Measurements from ENCODE around the gene POLK. TPM values are rescaled to one million over a fixed set of nuclear protein-coding genes. Genes with fewer than 3 reads are reported as not detected.

POLK gene
- 24.4 and 34.2 TPM in 2 replicates for total RNA-seq (2012; rRNA removed)
- polyA plus RNA-seq (2012; rRNA removed), result 9.6 and 10.4 TPM in 2 replicates
- 0.56 and 1.00 TPM in 2 replicates for polyA plus RNA-seq (2012; cell fraction: cytosol; rRNA removed)
- 2.3 and 23.9 TPM in 2 replicates for polyA plus RNA-seq (2012; cell fraction: nucleus; rRNA removed; ENCODE audit: low replicate concordance)
- Bru-seq, nascent RNA, result percentile 82 among the genes with signal in this experiment
- percentile 79 among the genes with signal in this experiment for BruChase-seq, experiment 1, labeled RNA remaining after a 6-hour chase
- BruChase-seq, experiment 2, labeled RNA remaining after a 2-hour chase, result percentile 83 among the genes with signal in this experiment
- long read RNA-seq, full-length matches to known transcripts, result 9 of 26 reads
- long read RNA-seq, partial matches to known transcripts, result 8 of 26 reads
- long read RNA-seq, other reads (novel, unspliced or antisense), result 9 of 26 reads

DNA sequence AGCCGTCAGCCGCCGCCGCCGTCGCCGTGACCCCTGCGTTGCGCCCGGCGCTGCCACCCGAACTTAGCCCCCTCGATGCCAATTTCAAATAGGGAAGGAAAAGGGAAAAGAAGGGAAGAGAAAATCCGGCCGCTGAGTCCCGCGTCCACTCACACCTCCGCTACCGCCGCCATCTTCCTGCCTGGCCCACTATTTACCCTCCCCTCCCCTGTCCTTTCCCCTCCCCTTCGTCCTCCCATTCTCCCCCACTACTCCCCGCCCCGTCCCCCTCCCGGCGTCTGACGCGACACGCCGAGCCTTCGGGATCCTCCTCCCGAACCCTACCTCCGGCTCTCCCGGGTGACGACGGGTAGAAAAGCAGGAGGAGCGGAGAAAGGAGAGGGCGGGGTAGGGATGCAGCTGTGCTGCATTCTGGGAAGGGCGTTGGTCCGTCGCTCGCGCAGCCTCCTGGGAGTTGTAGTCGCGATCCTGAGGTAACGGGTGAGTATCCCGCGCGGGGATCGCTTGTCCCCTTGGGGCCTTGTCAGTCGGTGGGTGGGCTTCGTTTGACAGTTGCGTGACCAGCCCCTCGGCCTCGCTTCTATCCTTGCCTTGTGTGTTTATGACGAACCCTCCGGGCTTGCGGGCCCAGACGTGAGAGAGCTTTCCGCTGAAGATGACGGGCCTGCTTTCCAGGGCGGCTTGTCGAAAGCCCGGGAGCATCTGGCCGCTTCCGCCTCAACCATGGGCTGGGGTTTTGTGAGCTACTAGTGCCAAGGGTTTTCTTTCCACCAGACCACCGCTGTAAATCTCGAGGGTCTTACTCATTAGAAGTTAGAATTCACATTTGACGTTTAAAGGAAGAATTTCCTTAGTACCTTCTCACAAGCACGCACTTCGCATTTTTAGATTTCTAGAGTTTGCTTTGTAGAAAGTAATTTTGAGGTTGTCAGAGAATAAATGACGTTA, at the start of gene POLK, which contains the start of gene CERT1:
POLK (plus strand) TSS at position 457 of the 948 bp plus-strand sequence.
CERT1 (minus strand) TSS at position 195 of the 948 bp plus-strand sequence. CDS start 422 bp downstream, outside the sequence.
- ATAC-seq (ENCODE audit: low read depth) (peak; percentile 97), DNase-seq (peak; percentile 98)
- Histone ChIP-seq H3K56ac (ENCODE audit: extremely low read depth, insufficient read depth, low read length) (peak within 1 kb of the TSS; percentile 87), H3K4ac (ENCODE audit: low read depth, low read length) (peak within 1 kb of the TSS; percentile 93), H4K5ac (ENCODE audit: low read depth, low read length) (peak within 1 kb of the TSS; percentile 89), H3K4me3 (ENCODE audit: insufficient read depth, low read depth, low read length) (peak within 1 kb of the TSS; percentile 88), H3K79me1 (ENCODE audit: low read depth in 1 of 2, low read length in 2 of 2) (peaks cover 6 to 55% of the 10 kb centered on the region in 2 experiments), H2AK5ac (ENCODE audit: low read depth, low read length) (peak within 1 kb of the TSS; percentile 80), H2BK5ac (ENCODE audit: low read depth, low read length, poor library complexity, severe bottlenecking) (peak within 1 kb of the TSS; percentile 92), H3K23ac (ENCODE audit: low read depth, low read length) (peak within 1 kb of the TSS; percentile 93), H3K4me2 (ENCODE audit: low read depth, low read length) (peak within 1 kb of the TSS; percentile 86), H3K4me1 (ENCODE audit: control insufficient read depth, insufficient read depth, low read length) (no peaks in the 10 kb centered on the region), H3K14ac (replicated peaks; ENCODE audit: low read depth, low read length) (peak within 1 kb of the TSS; percentile 93), H3K27ac (ENCODE audit: insufficient read depth, low read length) (peak within 1 kb of the TSS; percentile 96), H3K27me3 (ENCODE audit: control insufficient read depth, insufficient read depth, low read length) (no peaks in the 10 kb centered on the region), H3K9ac (ENCODE audit: low read depth, low read length) (peak within 1 kb of the TSS; percentile 92), H3K9me1 (ENCODE audit: insufficient read depth, low read length) (no peaks in the 10 kb centered on the region), H2AFZ (replicated peaks; ENCODE audit: low read length, poor library complexity) (peak within 1 kb of the TSS; percentile 98), H3K36me3 (ENCODE audit: control insufficient read depth, insufficient read depth, low read length) (no peaks in the 10 kb centered on the region), H3K18ac (ENCODE audit: low read depth, low read length) (peak within 1 kb of the TSS; percentile 86), H4K20me1 (ENCODE audit: insufficient read depth, low read length) (peaks cover 3% of the 10 kb centered on the region; the same call in 1 of the 2 replicates), H3K9me3 (ENCODE audit: control insufficient read depth, insufficient read depth, low read length) (no peaks in the 10 kb centered on the region), H2AK9ac (replicated peaks; ENCODE audit: low read depth, low read length, poor library complexity) (peak within 1 kb of the TSS; percentile 97), H2BK120ac (ENCODE audit: low read depth, low read length) (peak within 1 kb of the TSS; percentile 91; the same call in 1 of the 2 replicates), H4K91ac (ENCODE audit: insufficient read depth, low read depth, low read length) (peak within 1 kb of the TSS; percentile 92), H2BK20ac (ENCODE audit: low read depth, low read length) (peak within 1 kb of the TSS; percentile 65; the same call in 1 of the 2 replicates), H4K8ac (ENCODE audit: low read depth in 2 of 2, low read length in 2 of 2) (peak within 1 kb of the TSS; percentile 91 to 96), H2BK15ac (ENCODE audit: low read depth, low read length) (peak within 1 kb of the TSS; percentile 82; the same call in 2 of the 3 replicates)
- BruUV-seq (replicated peaks), result TSS peak; percentile 53
- ChIA-PET POLR2A (ENCODE audit: unreplicated experiment) (no interaction called here), CTCF (no interaction called here)
- intact Hi-C loops (cut with micrococcal nuclease), result loop anchor here (1.0 to 2.0 kb wide), 4 partner anchors 55 to 173 kb away; no protein-coding TSS in a partner anchor
- dilution Hi-C loops (cut with HindIII; ENCODE audit: low sequenced_read_pairs, unreplicated experiment), result no loop called here
- in situ Hi-C loops (cut with MboI; ENCODE audit: low sequenced_read_pairs), result no loop called here
- 0% methylated on average over 4 of the region's 71 CpGs; no CpG with 5 or more reads in 1 of the 2 experiments for WGBS, 2 experiments (ENCODE audit: extremely low coverage in 2 of 2, insufficient read length in 1 of 2)
- no peak for TF ChIP-seq BHLHE40 (IDR thresholded peaks at IDR 0.05; ENCODE audit: low read depth, low read length)
- peak; percentile 98 for TF ChIP-seq MAZ (IDR thresholded peaks at IDR 0.05; ENCODE audit: borderline replicate concordance, low read depth, low read length)
- no peak for TF ChIP-seq NFE2L2 (IDR thresholded peaks at IDR 0.05; ENCODE audit: low read depth, low read length)
- peak; percentile 89 for TF ChIP-seq POLR2A (IDR thresholded peaks at IDR 0.05; ENCODE audit: low read depth, low read length)
- TF ChIP-seq, protein P1, sequence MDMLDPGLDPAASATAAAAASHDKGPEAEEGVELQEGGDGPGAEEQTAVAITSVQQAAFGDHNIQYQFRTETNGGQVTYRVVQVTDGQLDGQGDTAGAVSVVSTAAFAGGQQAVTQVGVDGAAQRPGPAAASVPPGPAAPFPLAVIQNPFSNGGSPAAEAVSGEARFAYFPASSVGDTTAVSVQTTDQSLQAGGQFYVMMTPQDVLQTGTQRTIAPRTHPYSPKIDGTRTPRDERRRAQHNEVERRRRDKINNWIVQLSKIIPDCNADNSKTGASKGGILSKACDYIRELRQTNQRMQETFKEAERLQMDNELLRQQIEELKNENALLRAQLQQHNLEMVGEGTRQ (IDR thresholded peaks at IDR 0.05; ENCODE audit: low read depth, low read length), result 0 out of 2 replicates have a peak, but pooled peaks have one; percentile 20
- TF ChIP-seq, protein P2, sequence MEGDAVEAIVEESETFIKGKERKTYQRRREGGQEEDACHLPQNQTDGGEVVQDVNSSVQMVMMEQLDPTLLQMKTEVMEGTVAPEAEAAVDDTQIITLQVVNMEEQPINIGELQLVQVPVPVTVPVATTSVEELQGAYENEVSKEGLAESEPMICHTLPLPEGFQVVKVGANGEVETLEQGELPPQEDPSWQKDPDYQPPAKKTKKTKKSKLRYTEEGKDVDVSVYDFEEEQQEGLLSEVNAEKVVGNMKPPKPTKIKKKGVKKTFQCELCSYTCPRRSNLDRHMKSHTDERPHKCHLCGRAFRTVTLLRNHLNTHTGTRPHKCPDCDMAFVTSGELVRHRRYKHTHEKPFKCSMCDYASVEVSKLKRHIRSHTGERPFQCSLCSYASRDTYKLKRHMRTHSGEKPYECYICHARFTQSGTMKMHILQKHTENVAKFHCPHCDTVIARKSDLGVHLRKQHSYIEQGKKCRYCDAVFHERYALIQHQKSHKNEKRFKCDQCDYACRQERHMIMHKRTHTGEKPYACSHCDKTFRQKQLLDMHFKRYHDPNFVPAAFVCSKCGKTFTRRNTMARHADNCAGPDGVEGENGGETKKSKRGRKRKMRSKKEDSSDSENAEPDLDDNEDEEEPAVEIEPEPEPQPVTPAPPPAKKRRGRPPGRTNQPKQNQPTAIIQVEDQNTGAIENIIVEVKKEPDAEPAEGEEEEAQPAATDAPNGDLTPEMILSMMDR (conservative IDR thresholded peaks at IDR 0.05; ENCODE audit: low read depth, low read length), result no peak
- TF ChIP-seq RFX5 (IDR thresholded peaks at IDR 0.05; ENCODE audit: low read depth, low read length), result no peak
- TF ChIP-seq FOS (IDR thresholded peaks at IDR 0.05; ENCODE audit: low read depth, low read length), result no peak
- TF ChIP-seq MXI1 (IDR thresholded peaks at IDR 0.05; ENCODE audit: borderline replicate concordance, low read depth, low read length), result 0 out of 2 replicates have a peak, but pooled peaks have one; percentile 19
- no peak for TF ChIP-seq SMC3 (IDR thresholded peaks at IDR 0.05; ENCODE audit: low read depth, low read length)
- TF ChIP-seq MAFK (IDR thresholded peaks at IDR 0.05; ENCODE audit: low read depth, low read length), result no peak
- TF ChIP-seq CEBPB (IDR thresholded peaks at IDR 0.05; ENCODE audit: low read depth, low read length), result no peak
